Natural killer cell (primary cell): ENCODE results near the gene AOAH. TPM values are rescaled to one million over a fixed set of nuclear protein-coding genes. Genes with fewer than 3 reads are reported as not detected.

Experiments
- ATAC-seq, 3 donors: fragments of 150-1000 bp in 2 of 3; fragments of 200-7000 bp in 1 of 3; cut with Tn5 transposase; 1 replicate in 1 of 3; 2 replicates in 2 of 3; pipeline ENCODE4 v1.10.0; 2021; ENCODE audit warnings: mild to moderate bottlenecking in 2 of 3, moderate library complexity in 2 of 3
- DNase-seq, 2 donors: peaks; one replicate each; pipeline versions ENCODE4 v3.0.0 to v3.0.0-alpha.2; 2013 to 2021; ENCODE audit warnings: mixed read lengths in 1 of 2
- H3K27ac ChIP-seq: one replicate; pipeline ENCODE4 v1.5.1; 2013; ENCODE audit warnings: mild to moderate bottlenecking, low read length
- H3K27me3 ChIP-seq: one replicate; pipeline ENCODE4 v1.6.1; 2013; ENCODE audit warnings: low read length; ENCODE audit not compliant: control insufficient read depth, insufficient read depth
- H3K36me3 ChIP-seq: one replicate; pipeline ENCODE4 v1.6.1; 2013; ENCODE audit warnings: low read length; ENCODE audit not compliant: control insufficient read depth, insufficient read depth
- H3K4me1 ChIP-seq: one replicate; pipeline ENCODE4 v1.6.1; 2013; ENCODE audit warnings: low read length; ENCODE audit not compliant: control insufficient read depth, insufficient read depth
- H3K4me3 ChIP-seq: one replicate; pipeline ENCODE4 v1.5.1; 2013; ENCODE audit warnings: low read length
- H3K9me3 ChIP-seq: one replicate; pipeline ENCODE4 v1.6.1; 2013; ENCODE audit warnings: low read length; ENCODE audit not compliant: control insufficient read depth, insufficient read depth
- H3K27ac Mint-ChIP-seq, 2 donors: one replicate each; pipeline ENCODE4 v1.8.0; 2022; ENCODE audit warnings: mild to moderate bottlenecking in 2 of 2, mixed read lengths in 2 of 2, moderate library complexity in 1 of 2
- H3K27me3 Mint-ChIP-seq, 2 donors: one replicate each; pipeline ENCODE4 v1.8.0; 2022; ENCODE audit warnings: low read depth in 2 of 2, mixed read lengths in 2 of 2
- H3K36me3 Mint-ChIP-seq: one replicate; pipeline ENCODE4 v1.8.0; 2022; ENCODE audit warnings: mixed read lengths
- H3K4me1 Mint-ChIP-seq, 2 donors: one replicate each; pipeline ENCODE4 v1.8.0; 2022; ENCODE audit warnings: mixed read lengths in 2 of 2
- H3K4me3 Mint-ChIP-seq: one replicate; pipeline ENCODE4 v1.8.0; 2022; ENCODE audit warnings: mild to moderate bottlenecking, moderate library complexity, mixed read lengths
- H3K9me3 Mint-ChIP-seq, 2 donors: one replicate each; pipeline ENCODE4 v1.8.0; 2022; ENCODE audit warnings: mixed read lengths in 2 of 2
- CTCF ChIP-seq: fragments of 200-600 bp; IDR thresholded peaks from one replicate; pipeline ENCODE4 v1.8.0; 2022; ENCODE audit warnings: antibody characterized with exemption
- WGBS: methylation state at CpG from one replicate; pipeline ENCODE4 v1.1.7; 2013; ENCODE audit warnings: missing lambda C conversion rate; ENCODE audit not compliant: insufficient coverage; 5-methylcytosine and 5-hydroxymethylcytosine counted together
- intact Hi-C: fragments of 100-400 bp; cut with micrococcal nuclease; formaldehyde crosslinking; loops from one replicate; pipeline ENCODE4 v1.14.2; 2022
- total RNA-seq, 4 donors: library from RNA; stranded (reverse); fragments of 120-200 nt in 1 of 4; gene quantifications; one replicate each; pipeline versions ENCODE4 v1.2.3 to v1.2.4, GENCODE V29; 2013 to 2022

AOAH gene
- total RNA-seq, 3 donors from 2014 or later (not counting 1 experiment from before 2014, with no cell fraction given) = 263 to 403 (median 312) TPM

GRCh38 chr7:36598054-36598674, 126.1 kb downstream of the AOAH start:
- Histone ChIP-seq H3K36me3 (peaks cover 83% of the 10 kb centered on the region), H3K27me3 (no peaks in the 10 kb centered on the region), H3K9me3 (no peaks in the 10 kb centered on the region), H3K27ac (no peak overlapping the region), H3K4me3 (no peak overlapping the region), H3K4me1 (peaks cover 2% of the 10 kb centered on the region)
- no peaks in the 10 kb centered on the region for H3K27me3 Mint-ChIP-seq
- intact Hi-C loops = no loop called here
- ATAC-seq = no peak
- H3K4me3 Mint-ChIP-seq = no peak overlapping the region
- WGBS = 97% methylated on average over 3 of the region's 3 CpGs
- H3K27ac Mint-ChIP-seq = peak overlapping the region; percentile 83 to 91
- TF ChIP-seq CTCF = no peak
- peaks cover 7% of the 10 kb centered on the region for H3K36me3 Mint-ChIP-seq
- DNase-seq = no peak
- H3K9me3 Mint-ChIP-seq = no peaks in the 10 kb centered on the region
- H3K4me1 Mint-ChIP-seq = peaks cover 46 to 54% of the 10 kb centered on the region in 2 donors

DNA sequence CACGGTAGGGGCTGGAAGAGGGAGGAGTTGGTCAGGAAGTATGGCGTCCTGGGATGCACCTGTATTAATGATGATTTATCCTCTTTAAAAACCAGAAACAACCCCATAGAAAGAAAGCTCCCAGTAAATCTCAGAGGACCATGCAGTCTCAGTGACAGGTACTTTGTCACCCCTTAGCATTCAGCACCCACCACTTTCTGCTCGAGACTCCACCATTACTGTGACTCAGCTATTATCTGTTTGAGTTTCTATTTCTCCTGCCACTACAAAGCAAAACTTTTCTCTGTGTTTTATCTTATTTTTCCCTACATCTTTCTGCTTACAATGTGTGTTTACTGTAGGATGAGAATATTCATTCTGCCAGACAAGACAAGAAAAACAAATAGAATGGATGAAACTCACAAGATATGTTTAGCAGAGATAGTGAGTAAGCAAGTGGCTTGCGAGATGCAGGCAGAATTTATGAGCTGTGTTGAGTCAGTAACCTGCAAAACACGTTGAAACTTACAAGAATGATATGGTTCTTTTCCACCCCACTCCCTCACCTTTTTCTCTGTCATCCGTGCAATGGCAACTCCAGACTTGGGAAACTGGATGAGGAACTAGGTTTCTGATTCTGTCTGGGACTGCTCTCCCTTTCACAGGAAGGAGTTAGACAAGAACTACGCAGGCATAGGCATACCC, 127.1 kb downstream of the AOAH start:
- Mint-ChIP-seq H3K9me3 (no peaks in the 10 kb centered on the region), H3K27me3 (no peaks in the 10 kb centered on the region), H3K4me3 (no peak overlapping the region), H3K27ac (peak overlapping the region; percentile 83 to 91), H3K36me3 (peaks cover 7% of the 10 kb centered on the region), H3K4me1 (peaks cover 37 to 53% of the 10 kb centered on the region in 2 donors)
- H3K9me3 ChIP-seq = no peaks in the 10 kb centered on the region
- no peak for TF ChIP-seq CTCF
- H3K36me3 ChIP-seq = peaks cover 89% of the 10 kb centered on the region
- 77% methylated on average over 5 of the region's 7 CpGs for WGBS
- DNase-seq = no peak
- intact Hi-C loops = no loop called here
- no peak overlapping the region for H3K27ac ChIP-seq
- ATAC-seq = no peak
- H3K27me3 ChIP-seq = no peaks in the 10 kb centered on the region
- H3K4me3 ChIP-seq = no peak overlapping the region
- no peaks in the 10 kb centered on the region for H3K4me1 ChIP-seq

DNA sequence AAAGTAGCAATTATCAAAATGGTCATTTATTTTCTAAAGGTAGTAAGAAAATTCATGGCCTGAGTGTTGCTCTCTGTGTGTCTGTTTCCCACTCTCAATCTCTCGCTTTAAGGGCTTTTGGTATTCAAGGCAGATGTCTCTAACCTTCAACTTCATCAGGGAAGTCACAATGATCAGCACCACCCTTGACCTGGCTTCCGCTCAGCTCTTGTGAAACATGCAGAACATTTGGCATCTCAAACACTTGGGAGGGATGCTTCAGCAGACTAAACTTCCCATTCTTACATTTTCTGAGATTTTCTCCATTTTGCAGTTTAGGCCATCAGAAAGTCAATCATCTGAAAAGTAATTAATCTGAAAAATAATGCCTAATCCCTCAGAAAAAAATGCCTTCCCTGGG, 129.8 kb downstream of the AOAH start:
- no peaks in the 10 kb centered on the region for H3K9me3 Mint-ChIP-seq
- Histone ChIP-seq H3K4me1 (no peaks in the 10 kb centered on the region), H3K36me3 (peaks cover 95% of the 10 kb centered on the region), H3K9me3 (no peaks in the 10 kb centered on the region), H3K27me3 (no peaks in the 10 kb centered on the region), H3K4me3 (no peak overlapping the region), H3K27ac (no peak overlapping the region)
- peaks cover 25 to 39% of the 10 kb centered on the region in 2 donors for H3K4me1 Mint-ChIP-seq
- TF ChIP-seq CTCF = no peak
- H3K27ac Mint-ChIP-seq = peak overlapping the region; percentile 72 to 78
- WGBS = 100% methylated on average over 2 of the region's 2 CpGs
- intact Hi-C loops = no loop called here
- no peak for DNase-seq
- no peaks in the 10 kb centered on the region for H3K27me3 Mint-ChIP-seq
- ATAC-seq = no peak
- no peak overlapping the region for H3K4me3 Mint-ChIP-seq
- H3K36me3 Mint-ChIP-seq = peaks cover 22% of the 10 kb centered on the region
